HG03108 (cell line): ENCODE data around the gene E2F2.
"Not testable (repeated sequence)": the region's sequence is repeated elsewhere in the genome, so short reads cannot be mapped to it uniquely, and the experiment has no call there.

Experiments
- ATAC-seq: cut with Tn5 transposase; IDR thresholded peaks from one replicate; pipeline ENCODE4 v1.9.1; 2021; ENCODE audit warnings: moderate library complexity; ENCODE audit not compliant: unreplicated experiment

The E2F2 gene

DNA sequence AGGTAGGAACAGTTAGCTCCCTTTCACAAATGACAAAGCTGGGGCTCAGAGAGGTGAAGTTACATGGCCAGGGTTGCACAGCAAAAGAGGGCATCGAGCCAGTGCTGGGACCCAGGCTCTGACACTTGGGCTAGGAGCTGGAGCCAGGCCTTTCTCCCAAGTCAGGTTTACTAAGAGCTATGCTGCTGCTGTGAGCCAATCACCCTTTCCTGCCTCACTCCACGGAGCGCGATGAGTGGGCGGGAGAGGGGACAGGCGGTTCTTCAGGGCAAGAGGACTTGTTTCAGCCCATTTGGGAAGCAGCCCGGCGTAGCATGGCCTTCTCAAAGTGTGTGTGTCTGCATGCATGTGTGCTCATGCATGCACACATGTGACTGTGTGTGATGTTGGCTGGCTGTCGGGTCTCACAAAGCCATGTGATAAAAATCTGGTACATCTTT, 17.7 kb upstream of the E2F2 start:
- ATAC-seq: no peak

DNA sequence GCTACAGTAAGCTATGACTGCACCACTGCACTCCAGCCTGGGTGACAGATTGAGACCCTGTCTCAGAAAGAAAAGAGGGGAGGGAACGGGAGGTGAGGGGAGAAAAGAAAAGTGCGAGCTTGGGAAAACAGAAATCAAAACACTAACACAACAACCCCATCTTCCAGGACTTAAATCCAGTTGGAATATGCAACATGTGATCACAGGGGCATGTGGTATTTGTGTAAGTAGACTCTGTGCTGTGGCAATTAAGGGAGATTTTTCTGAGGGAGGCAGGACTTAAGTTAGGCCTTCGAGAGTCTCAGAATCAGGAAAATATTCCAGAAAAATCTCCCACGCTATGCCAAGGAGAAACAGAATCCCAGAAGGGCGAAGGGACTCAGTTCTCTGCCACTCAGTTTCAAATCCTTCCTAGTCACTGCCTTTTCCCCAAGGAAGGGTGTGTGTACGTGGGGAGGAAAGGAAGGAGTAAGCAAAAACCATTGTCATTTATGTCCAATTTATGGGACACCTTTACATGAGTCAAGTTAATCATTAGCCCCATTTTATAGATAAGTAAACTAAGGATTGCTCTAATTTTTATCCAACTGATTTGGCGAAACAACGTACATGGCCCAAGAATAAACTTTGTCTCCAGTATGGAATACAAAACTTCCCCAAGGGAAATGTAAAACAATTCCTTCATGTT, 16.0 kb upstream of the E2F2 start:
- no peak for ATAC-seq

DNA sequence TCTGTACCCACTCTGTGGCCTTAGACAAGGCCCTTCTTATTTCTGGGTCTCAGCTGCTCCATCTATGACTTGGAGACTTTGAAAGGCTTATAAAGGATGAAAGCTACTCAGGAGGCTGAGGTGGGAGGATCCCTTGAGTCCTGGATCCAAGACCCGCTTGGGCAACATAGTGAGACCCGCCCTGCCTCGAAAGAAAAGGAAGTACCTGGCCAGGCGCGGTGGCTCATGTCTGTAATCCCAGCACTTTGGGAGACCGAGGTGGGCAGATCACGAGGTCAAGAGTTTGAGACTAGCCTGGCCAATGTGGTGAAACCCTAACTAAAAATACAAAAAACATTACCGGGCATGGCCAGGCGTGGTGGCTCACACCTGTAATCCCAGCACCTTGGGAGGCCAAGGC, 14.8 kb upstream of the E2F2 start:
- no peak for ATAC-seq

DNA sequence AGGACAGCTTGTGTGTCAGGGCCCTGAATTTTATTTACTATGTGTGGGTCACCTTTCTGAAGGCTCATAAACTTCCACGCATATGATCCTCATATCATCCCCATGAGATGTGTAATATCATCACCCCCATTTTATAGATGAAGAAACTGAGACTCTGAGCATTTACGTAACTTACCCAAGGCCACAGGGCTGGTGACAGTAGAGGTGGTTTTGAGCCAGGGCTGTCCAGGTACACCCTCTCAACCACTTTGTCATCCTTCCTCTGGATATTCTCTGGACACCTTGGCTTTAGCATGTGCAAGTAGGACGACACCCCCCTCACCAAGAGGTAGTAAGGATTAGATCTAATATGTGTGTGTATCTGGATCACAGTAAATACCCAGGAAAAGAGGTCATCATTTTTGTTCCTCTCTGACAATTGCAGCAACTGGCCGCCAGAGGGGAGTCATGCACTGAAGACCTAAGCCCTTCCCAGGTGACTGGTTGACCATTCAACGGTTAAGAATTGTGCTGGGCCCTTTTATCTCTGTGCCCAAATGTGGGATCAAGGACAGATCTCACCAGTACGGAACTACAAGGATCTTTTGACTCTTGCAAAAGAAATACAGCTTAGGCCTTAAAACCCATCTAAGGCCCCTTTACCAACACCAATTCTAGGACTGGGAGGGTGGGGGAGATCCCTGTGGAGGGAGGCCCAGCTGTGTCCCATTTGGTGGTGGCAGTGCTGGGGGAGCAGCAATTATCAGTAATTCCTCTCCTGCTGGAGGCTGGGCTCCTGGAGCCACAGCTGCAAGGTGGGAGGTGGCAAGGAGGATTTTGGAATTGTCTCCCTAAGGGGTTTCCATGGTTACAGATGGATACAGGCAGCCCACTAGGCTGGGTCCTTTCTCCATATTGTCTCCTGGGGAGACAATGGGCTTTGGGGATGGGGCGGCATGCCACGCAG, 13.7 kb upstream of the E2F2 start:
- ATAC-seq: no peak

DNA sequence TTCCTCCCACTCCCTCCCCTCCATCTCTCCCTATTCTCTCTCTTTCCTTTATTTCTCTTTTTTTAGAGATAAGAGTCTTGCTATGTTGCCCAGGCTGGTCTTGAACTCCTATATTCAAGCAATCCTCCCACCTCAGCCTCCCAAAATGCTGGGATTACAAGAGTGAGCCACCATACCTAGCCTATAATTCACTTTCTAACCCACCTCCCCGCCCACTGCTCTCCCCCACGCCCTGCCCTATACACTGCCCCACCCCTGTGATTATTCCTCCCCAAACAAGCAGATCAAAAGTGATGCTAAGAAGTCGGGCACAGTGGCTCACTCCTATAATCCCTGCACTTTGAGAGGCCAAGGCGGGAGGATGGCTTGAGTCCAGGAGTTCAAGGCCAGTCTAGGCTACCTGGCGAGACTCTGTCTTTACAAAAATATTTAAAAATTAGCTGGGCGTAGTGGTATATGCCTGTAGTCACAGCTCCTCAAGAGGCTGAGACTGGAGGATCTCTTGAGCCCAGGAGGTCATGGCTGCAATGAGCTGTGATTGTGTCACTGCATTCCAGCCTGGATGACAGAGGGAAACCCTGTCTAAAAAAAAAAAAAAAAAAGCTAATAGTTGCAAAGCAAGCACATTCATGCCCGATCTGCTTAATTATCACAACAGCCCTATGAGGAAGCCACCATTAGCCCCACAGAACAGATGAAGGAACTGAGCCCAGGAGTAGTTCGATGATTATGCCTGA, 12.8 kb upstream of the E2F2 start:
- no peak for ATAC-seq

DNA sequence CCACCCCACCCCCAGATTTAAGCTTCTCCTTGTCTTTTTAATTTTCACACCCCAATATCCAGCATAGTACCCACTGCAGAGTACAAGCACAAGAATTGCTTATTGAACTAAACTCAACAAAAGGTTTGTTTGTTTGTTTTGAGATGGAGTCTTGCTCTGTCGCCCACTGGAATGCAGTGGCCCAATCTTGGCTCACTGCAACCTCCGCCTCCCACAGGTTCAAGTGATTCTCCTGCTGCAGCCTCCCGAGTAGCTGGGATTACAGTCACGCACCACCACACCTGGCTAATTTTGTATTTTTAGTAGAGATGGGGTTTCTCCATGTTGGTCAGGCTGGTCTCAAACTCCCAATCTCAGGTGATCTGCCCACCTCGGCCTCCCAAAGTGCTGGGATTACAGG, 11.9 kb upstream of the E2F2 start:
- not testable (repeated sequence) for ATAC-seq

DNA sequence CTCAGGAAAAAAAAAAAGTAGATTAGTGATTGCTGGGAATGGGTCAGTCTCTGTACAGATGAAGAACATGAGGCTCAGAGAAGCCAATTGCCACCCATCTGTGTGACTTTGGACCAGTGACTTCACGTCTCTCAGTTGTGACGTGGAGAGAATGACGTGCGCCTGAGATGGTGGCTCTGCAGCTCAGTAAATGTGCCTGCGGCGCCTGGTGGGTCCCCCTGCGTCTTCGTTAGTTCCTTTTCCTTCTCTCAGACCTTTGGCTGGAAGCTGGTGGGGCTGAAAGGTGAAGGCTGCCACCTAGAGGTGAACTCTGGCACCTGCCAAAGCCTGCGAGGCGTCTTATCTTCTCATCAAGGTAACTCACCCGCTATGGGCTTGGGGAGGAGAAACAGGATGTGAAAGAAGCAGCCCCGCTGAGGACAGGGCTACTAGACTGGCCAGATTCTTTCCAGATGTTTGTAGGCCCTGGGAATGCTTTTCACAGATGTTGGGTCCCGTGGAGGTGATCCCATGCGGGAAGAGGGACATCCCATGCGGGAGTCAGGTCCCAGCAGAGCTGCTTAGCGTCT, 8.7 kb upstream of the E2F2 start:
- ATAC-seq: peak; percentile 67

DNA sequence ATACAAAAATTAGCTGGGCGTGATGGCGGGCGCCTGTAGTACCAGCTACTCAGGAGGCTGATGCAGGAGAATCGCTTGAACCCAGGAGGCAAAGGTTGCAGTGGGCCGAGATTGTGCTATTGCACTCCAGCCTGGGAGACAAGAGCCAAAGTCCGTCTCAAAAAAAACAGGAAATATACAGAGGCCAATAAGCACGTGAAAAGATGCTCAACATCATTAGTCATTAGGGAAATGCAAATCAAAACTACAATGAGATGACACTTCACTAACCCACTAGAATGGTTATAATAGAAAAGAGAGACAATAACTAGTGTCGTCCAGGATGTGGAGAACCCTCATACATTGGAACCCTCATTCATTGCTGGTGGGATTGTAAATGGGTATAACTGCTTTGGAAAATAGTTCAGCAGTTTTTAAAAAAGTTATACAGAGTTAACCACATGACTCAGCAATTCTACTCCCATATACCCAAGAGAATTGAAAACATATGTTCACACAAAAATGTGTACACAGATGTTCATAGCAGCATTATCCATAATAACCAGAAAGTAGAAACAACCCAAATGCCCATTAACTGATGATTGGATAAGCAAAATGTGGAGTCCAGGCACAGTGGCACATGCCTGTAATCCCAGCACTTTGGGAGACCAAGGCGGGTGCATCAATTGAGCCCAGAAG, 6.4 kb upstream of the E2F2 start:
- ATAC-seq: no peak

DNA sequence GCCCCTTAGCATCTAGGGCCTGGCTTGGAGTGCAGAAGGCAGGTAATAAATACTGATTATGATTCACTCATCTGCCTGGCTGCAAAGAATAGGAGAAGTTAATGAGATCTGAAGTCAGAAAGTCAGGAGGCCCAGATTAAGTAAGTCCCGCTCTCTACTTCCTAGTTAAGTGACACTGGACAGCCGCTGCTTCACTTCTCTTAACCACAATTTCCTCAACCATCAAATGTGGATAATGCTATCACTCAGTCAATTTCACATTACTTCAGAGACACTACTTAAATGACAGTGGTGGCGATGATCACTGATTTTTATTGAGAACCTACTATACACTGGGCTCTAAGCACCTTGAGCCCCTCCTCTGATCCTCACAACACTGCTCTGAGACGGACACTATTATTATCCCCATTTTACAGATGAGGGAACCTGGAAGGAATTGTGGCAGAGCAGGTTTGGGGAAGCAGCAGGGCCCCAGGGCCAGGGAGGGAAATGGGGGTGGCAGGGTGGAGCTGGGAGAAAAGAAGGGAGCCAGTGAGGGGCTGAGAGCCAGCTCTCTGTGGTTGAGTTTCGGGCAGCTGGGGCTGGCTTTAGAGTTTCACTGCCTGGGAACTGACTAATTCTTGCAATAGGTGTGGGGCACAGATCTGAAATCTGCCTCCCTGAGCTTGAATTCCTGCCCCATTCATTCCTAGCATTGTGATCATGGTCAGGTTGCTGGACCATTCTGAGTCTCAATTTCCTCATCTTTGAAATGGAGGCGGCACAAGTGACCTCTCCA, 2.4 kb upstream of the E2F2 start:
- ATAC-seq: no peak

DNA sequence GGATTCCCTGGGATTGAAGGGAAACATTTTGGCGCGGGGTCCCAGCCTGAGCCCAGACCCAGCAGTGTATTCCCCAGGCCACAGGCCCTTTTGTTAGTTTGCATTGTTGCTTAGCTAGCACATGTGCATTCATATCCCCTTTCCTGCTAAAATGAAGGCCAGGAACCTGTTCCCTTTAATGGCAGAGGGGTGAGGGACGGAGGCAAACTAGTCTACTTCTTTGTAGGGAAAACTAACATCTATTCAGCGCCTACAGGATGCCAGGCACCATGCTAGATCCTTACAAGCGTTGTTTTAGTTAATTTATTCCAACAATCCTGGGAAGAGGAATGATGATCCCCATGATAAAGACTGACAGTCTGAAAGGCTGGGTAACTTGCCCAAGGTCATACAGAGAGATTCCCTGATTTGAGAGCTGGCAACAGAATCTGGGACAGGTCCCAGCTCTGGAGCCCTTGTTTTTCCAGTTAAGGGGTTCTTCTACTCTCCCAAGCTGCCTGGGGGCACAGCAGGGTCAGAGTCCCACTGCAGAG, 595 bp upstream of the E2F2 start:
- ATAC-seq: no peak

DNA sequence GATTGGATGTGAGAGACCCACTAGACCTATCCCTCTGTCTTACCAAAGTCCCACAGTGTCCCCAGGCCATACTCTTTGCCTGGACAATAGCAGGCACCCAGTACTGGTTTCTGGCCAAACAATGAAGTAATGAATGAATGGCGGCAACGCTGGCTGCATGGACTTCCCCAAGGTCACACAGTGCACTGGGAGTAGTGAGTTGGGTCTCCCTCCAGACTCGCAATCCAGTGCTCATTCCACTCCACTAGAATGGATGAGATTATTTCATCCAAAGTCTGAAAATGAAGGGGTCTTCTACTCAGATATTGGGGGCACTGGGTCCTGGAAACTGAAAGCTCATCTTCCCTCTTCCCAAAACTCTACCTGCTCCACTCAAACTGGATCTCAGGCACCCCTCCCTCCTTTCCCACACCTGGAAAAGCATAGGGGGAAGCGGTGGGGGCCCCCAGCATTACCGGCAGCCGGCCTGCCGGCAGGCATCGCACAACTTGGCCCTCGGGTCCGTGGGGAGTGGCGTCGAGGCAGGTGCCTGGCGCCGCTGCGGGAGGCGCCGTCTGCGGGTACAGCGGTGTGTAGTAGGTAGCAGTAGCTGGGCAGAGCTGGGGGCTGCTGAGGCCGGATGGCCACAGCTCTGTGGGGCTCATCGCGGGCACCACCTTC, 816 bp downstream of the E2F2 start:
- no peak for ATAC-seq

DNA sequence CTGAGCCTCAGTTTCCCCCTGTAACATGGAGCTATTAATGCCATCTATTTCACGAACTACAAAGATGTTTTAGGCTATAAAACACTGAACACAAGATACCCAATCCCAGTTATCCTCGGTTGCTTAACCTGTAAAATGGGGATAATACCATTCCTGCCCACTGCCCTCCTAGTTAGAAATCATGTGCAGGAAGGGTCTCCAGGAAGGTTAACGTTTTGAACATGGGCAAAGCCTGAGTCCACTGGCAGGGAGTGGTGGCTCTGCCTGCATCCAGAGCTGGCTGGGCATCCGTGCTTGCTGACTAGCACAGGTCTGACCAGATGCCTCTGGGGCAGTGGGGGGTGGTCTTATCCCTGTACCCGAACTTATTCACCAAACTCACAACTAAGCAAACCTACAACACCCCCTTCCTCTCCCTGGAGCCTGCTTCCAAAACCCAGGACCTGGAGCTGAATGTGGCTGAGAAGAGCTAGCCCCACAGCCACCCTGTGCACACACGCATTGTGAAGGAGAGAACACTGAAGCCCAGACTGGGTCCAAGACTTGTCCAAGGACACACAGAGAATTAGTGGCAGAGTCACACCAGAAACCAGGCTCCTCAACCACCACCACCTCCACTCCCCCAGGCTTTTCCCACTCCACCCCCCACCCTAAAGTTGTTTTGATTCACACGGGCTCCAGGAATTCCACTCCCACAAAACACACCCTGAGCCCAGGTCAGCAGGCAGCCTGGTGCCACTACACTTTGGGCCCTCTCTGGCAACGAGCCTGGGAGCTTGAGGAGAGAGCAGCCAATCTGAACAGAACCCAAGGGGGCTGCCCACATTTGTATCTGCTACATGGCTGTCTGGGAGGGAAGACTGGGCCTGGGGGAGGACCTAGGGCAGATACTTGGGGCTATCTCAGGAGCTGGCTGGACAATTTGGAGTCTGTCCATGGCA, 1.6 kb downstream of the E2F2 start:
- no peak for ATAC-seq

DNA sequence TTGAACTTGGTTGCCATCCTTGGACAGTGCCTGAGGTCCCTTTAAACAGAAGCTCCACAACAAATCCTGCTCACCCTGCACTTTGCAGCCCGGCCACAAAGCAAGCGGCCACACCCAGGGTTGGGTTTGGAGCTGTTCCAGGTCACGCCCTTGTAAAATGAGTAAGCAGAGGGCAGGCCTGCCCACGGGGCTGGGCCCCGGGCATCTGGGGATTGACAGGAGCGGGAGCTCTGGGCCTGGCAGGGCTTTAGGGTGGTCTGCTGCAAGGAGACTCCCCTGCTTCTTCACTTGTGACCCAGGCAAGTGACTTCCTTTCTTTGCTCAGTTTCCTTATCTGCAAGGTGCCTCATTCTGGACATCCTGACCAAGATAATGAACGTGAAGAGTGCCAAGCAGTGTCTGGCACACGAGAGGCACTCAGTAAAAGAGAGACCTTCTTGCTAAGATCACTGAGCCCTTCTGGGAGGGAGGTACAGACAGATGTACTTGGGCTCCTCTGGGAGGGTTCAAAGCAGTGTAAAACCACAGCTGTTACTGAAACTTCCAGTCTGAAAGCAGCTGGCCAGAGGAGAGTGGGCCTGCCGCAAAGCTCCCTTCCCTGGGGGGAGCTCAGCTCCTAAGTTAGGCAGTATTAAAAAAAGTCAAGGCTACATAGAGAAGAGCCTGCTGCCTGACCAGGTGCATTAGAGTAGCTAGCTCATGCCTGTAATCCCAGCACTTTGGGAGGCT, 2.6 kb downstream of the E2F2 start:
- ATAC-seq: peak; percentile 36

DNA sequence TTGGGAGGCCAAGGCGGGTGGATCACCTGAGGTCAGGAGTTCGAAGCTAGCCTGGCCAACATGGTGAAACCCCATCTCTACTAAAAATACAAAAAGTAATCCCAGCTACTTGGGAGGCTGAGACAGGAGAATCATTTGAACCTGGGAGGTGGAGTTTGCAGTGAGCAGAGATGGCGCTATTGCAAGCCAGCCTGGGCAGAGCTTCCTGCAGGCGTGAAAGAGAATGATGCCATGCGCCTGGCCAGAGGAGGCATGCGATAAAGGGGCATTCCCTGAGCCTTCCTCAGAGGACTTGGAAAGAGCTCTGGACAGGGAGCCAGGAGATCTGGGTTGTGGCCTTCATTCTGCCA, 3.2 kb downstream of the E2F2 start:
- no peak for ATAC-seq

DNA sequence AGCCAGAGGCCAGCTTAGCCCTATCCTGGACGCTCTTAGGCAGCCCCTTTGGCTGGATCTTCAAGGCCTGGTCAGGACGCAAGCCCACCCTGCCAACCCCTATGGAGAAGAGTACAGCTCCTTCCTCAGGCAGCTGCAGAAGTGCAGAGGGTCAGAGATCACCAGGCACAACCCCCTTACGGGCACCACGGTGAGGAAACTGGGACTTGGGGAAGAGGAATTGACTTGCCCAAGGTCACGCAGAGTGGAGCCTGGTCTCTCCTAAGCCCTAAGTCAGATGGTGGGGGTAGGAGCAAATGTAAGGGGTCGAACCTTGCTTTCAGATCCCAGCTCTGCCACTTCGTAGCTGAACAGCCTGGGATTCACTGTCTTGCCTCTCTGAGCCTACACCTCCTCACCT, 3.7 kb downstream of the E2F2 start:
- ATAC-seq: no peak

DNA sequence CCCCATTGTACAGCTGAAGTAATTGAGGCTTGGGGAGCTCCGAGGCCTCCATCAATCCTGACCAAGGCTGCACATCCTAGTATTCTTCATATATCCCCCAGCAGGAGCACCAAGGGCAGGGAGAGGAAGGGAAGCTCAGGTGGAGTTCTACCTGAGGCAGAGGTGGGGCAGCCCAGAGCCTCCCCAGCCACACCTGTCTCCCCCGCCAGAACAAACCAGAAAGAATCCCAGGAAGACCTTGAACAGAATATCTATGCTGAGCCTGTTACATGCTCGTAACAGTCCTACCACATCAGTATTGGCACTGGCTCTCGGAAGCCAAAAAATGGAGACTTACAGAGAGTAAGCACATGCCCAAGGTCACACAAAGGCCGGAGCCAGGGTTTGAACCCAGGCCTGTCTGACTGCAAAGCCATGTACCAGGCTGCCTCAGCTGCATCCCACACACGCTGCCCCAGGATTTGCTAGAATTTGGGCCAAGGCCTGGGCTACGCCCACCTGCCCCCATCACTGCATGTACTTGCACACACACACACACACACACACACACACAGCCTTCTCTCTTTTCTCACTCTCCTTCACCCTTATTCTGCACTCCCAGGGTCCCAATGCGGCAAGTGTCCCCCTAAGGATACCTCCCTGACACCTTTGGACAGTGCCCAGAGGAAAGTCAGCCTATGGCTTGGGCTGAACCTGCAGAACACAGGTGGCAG, 4.5 kb downstream of the E2F2 start:
- no peak for ATAC-seq
